Measurements from ENCODE around the gene FRMD4A.
"Not testable (repeated sequence)": the region's sequence is repeated elsewhere in the genome, so short reads cannot be mapped to it uniquely, and the experiment has no call there.

FRMD4A gene

GRCh38 chr10:14225379-14225778 lies 105.3 kb downstream of the FRMD4A start:
- H3K4me1 Mint-ChIP-seq (ENCODE audit: low read depth) = no peaks in the 10 kb centered on the region
- H3K27ac Mint-ChIP-seq = no peak overlapping the region
- intact Hi-C loops (cut with micrococcal nuclease) = no loop called here
- H3K36me3 Mint-ChIP-seq (ENCODE audit: low read depth) = no peaks in the 10 kb centered on the region
- H3K27me3 Mint-ChIP-seq = peaks cover 2% of the 10 kb centered on the region
- no peaks in the 10 kb centered on the region for H3K9me3 Mint-ChIP-seq
- no peak overlapping the region for H3K4me3 Mint-ChIP-seq

- Mint-ChIP-seq H3K9me3 (no peaks in the 10 kb centered on the region), H3K4me1 (ENCODE audit: low read depth) (no peaks in the 10 kb centered on the region), H3K36me3 (ENCODE audit: low read depth) (no peaks in the 10 kb centered on the region), H3K4me3 (no peak overlapping the region), H3K27me3 (peaks cover 2% of the 10 kb centered on the region), H3K27ac (no peak overlapping the region)
- intact Hi-C loops (cut with micrococcal nuclease) = no loop called here
These were observed 110.7 kb downstream of the FRMD4A start for GRCh38 chr10:14220026-14220425.

- no peaks in the 10 kb centered on the region for H3K9me3 Mint-ChIP-seq
- no peak overlapping the region for H3K4me3 Mint-ChIP-seq
- H3K27ac Mint-ChIP-seq = no peak overlapping the region
- intact Hi-C loops (cut with micrococcal nuclease) = no loop called here
- H3K4me1 Mint-ChIP-seq (ENCODE audit: low read depth) = no peaks in the 10 kb centered on the region
- H3K36me3 Mint-ChIP-seq (ENCODE audit: low read depth) = no peaks in the 10 kb centered on the region
- peaks cover 2% of the 10 kb centered on the region for H3K27me3 Mint-ChIP-seq
These were observed 111.3 kb downstream of the FRMD4A start for GRCh38 chr10:14219411-14219810.

- H3K4me3 Mint-ChIP-seq = no peak overlapping the region
- no peaks in the 10 kb centered on the region for H3K36me3 Mint-ChIP-seq (ENCODE audit: low read depth)
- no peak overlapping the region for H3K27ac Mint-ChIP-seq
- H3K4me1 Mint-ChIP-seq (ENCODE audit: low read depth) = no peaks in the 10 kb centered on the region
- H3K27me3 Mint-ChIP-seq = peaks cover 2% of the 10 kb centered on the region
- no peaks in the 10 kb centered on the region for H3K9me3 Mint-ChIP-seq
- intact Hi-C loops (cut with micrococcal nuclease) = no loop called here
These were observed 115.1 kb downstream of the FRMD4A start for GRCh38 chr10:14215641-14216040.

GRCh38 chr10:14213703-14214102 lies 117.0 kb downstream of the FRMD4A start:
- H3K4me1 Mint-ChIP-seq (ENCODE audit: low read depth); H3K36me3 Mint-ChIP-seq (ENCODE audit: low read depth); H3K27ac Mint-ChIP-seq; H3K27me3 Mint-ChIP-seq; H3K4me3 Mint-ChIP-seq; intact Hi-C loops (cut with micrococcal nuclease); H3K9me3 Mint-ChIP-seq: not testable (repeated sequence)

GRCh38 chr10:14211610-14212009 lies 119.1 kb downstream of the FRMD4A start:
- Mint-ChIP-seq H3K36me3 (ENCODE audit: low read depth) (no peaks in the 10 kb centered on the region), H3K27me3 (no peaks in the 10 kb centered on the region), H3K4me1 (ENCODE audit: low read depth) (no peaks in the 10 kb centered on the region), H3K9me3 (no peaks in the 10 kb centered on the region), H3K27ac (no peak overlapping the region), H3K4me3 (no peak overlapping the region)
- intact Hi-C loops (cut with micrococcal nuclease) = no loop called here

GRCh38 chr10:14208231-14208630 lies 122.5 kb downstream of the FRMD4A start:
- H3K4me3 Mint-ChIP-seq = no peak overlapping the region
- H3K4me1 Mint-ChIP-seq (ENCODE audit: low read depth) = no peaks in the 10 kb centered on the region
- H3K27me3 Mint-ChIP-seq = no peaks in the 10 kb centered on the region
- H3K27ac Mint-ChIP-seq = no peak overlapping the region
- intact Hi-C loops (cut with micrococcal nuclease) = no loop called here
- H3K36me3 Mint-ChIP-seq (ENCODE audit: low read depth) = no peaks in the 10 kb centered on the region
- H3K9me3 Mint-ChIP-seq = no peaks in the 10 kb centered on the region

GRCh38 chr10:14205233-14205632 lies 125.5 kb downstream of the FRMD4A start:
- H3K9me3 Mint-ChIP-seq = no peaks in the 10 kb centered on the region
- peaks cover 9% of the 10 kb centered on the region for H3K27me3 Mint-ChIP-seq
- no peak overlapping the region for H3K4me3 Mint-ChIP-seq
- no peaks in the 10 kb centered on the region for H3K4me1 Mint-ChIP-seq (ENCODE audit: low read depth)
- H3K27ac Mint-ChIP-seq = no peak overlapping the region
- no peaks in the 10 kb centered on the region for H3K36me3 Mint-ChIP-seq (ENCODE audit: low read depth)
- intact Hi-C loops (cut with micrococcal nuclease) = no loop called here

GRCh38 chr10:14200698-14201544 lies 129.8 kb downstream of the FRMD4A start:
- H3K27me3 Mint-ChIP-seq = peaks cover 12% of the 10 kb centered on the region
- no peaks in the 10 kb centered on the region for H3K9me3 Mint-ChIP-seq
- intact Hi-C loops (cut with micrococcal nuclease) = no loop called here
- H3K4me1 Mint-ChIP-seq (ENCODE audit: low read depth) = no peaks in the 10 kb centered on the region
- no peaks in the 10 kb centered on the region for H3K36me3 Mint-ChIP-seq (ENCODE audit: low read depth)
- H3K27ac Mint-ChIP-seq = no peak overlapping the region
- no peak overlapping the region for H3K4me3 Mint-ChIP-seq

- intact Hi-C loops (cut with micrococcal nuclease) = loop anchor here (10.0 kb wide), 2 partner anchors 276 to 404 kb away; no protein-coding TSS in a partner anchor
- peaks cover 20% of the 10 kb centered on the region for H3K27me3 Mint-ChIP-seq
- H3K4me1 Mint-ChIP-seq (ENCODE audit: low read depth); H3K36me3 Mint-ChIP-seq (ENCODE audit: low read depth); H3K27ac Mint-ChIP-seq; H3K4me3 Mint-ChIP-seq; H3K9me3 Mint-ChIP-seq: not testable (repeated sequence)
These were observed 131.6 kb downstream of the FRMD4A start for GRCh38 chr10:14199098-14199497.

GRCh38 chr10:14198078-14198477 lies 132.6 kb downstream of the FRMD4A start:
- intact Hi-C loops (cut with micrococcal nuclease) = loop anchor here (10.0 kb wide), 2 partner anchors 277 to 403 kb away; no protein-coding TSS in a partner anchor
- no peaks in the 10 kb centered on the region for H3K36me3 Mint-ChIP-seq (ENCODE audit: low read depth)
- H3K4me1 Mint-ChIP-seq (ENCODE audit: low read depth) = no peaks in the 10 kb centered on the region
- peaks cover 23% of the 10 kb centered on the region for H3K27me3 Mint-ChIP-seq
- no peaks in the 10 kb centered on the region for H3K9me3 Mint-ChIP-seq
- H3K4me3 Mint-ChIP-seq = no peak overlapping the region
- H3K27ac Mint-ChIP-seq = no peak overlapping the region

GRCh38 chr10:14196113-14196512 lies 134.6 kb downstream of the FRMD4A start:
- Mint-ChIP-seq H3K27me3 (peaks cover 20% of the 10 kb centered on the region), H3K36me3 (ENCODE audit: low read depth) (no peaks in the 10 kb centered on the region), H3K4me1 (ENCODE audit: low read depth) (no peaks in the 10 kb centered on the region), H3K9me3 (no peaks in the 10 kb centered on the region), H3K4me3 (no peak overlapping the region), H3K27ac (no peak overlapping the region)
- intact Hi-C loops (cut with micrococcal nuclease) = loop anchor here (2.0 to 10.0 kb wide), 3 partner anchors 129 to 401 kb away; no protein-coding TSS in a partner anchor

- H3K27me3 Mint-ChIP-seq = peaks cover 20% of the 10 kb centered on the region
- intact Hi-C loops (cut with micrococcal nuclease) = loop anchor here (10.0 kb wide), 2 partner anchors 279 to 401 kb away; no protein-coding TSS in a partner anchor
- H3K4me3 Mint-ChIP-seq = no peak overlapping the region
- no peak overlapping the region for H3K27ac Mint-ChIP-seq
- no peaks in the 10 kb centered on the region for H3K36me3 Mint-ChIP-seq (ENCODE audit: low read depth)
- H3K9me3 Mint-ChIP-seq = no peaks in the 10 kb centered on the region
- H3K4me1 Mint-ChIP-seq (ENCODE audit: low read depth) = no peaks in the 10 kb centered on the region
These were observed 135.3 kb downstream of the FRMD4A start for GRCh38 chr10:14195433-14195832.

- H3K27me3 Mint-ChIP-seq = peaks cover 25% of the 10 kb centered on the region
- no peaks in the 10 kb centered on the region for H3K9me3 Mint-ChIP-seq
- intact Hi-C loops (cut with micrococcal nuclease) = loop anchor here (10.0 kb wide), 2 partner anchors 282 to 398 kb away; no protein-coding TSS in a partner anchor
- H3K36me3 Mint-ChIP-seq (ENCODE audit: low read depth) = no peaks in the 10 kb centered on the region
- H3K4me3 Mint-ChIP-seq = no peak overlapping the region
- H3K4me1 Mint-ChIP-seq (ENCODE audit: low read depth) = no peaks in the 10 kb centered on the region
- no peak overlapping the region for H3K27ac Mint-ChIP-seq
These were observed 138.0 kb downstream of the FRMD4A start for GRCh38 chr10:14192746-14193145.
